C4-2B (cell line): Measurements from ENCODE around the gene FLAD1.

ENCODE experiments used
- ZFX ChIP-seq: fragments of 450-650 bp; IDR thresholded peaks from 2 replicates; pipeline ENCODE4 v1.6.1; 2017
- TF ChIP-seq, protein P1 (sequence below): fragments of 450-650 bp; conservative IDR thresholded peaks from 2 replicates; pipeline ENCODE4 v1.5.1; 2017; ENCODE audit warnings: mild to moderate bottlenecking

DNA sequence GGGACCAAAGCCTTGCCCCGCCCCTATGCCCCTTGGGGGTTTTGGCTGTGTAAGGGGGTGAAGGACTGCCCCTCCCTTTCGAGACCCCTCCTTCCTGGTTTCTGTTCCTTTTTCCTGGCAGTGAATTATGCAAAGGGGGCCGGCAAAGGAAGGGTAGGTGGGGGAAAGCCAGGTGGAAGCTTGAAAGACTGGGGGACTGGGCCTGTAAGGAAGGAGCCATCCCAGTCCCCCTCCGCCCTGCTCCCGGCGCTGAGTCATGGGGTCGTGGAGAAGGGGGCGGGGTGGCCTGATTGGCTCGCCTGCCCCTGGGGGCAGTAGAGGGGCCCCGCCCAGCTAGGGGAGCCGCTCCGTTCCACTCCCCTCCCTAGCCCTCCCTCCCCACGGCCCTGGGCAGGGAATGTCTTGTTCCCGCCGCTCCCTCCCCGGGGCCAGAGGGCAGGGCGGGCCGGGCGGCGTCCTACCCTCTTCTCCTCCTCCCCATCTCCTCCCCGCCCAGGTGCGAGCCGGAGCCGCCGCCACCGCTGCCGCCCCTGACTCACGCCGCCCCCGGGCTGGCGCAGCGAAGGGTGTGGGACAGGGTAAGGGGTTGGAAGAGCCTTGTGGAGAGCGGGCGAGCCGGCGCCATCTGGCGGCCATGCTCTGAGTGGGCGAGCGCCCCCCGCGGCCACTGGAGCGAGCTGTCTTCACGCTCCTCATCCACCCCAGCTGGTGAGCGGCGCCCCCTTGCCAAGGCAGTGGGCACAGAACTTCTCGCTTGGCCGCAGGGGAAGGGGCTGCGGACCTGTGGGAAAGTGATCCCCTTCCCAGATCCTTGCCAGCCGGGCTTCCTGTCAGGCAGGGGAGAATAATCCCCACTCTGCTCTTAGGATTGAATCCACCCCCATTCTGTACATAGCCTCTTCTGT lies 34.1 kb downstream of the FLAD1 start:
- TF ChIP-seq, protein P1, sequence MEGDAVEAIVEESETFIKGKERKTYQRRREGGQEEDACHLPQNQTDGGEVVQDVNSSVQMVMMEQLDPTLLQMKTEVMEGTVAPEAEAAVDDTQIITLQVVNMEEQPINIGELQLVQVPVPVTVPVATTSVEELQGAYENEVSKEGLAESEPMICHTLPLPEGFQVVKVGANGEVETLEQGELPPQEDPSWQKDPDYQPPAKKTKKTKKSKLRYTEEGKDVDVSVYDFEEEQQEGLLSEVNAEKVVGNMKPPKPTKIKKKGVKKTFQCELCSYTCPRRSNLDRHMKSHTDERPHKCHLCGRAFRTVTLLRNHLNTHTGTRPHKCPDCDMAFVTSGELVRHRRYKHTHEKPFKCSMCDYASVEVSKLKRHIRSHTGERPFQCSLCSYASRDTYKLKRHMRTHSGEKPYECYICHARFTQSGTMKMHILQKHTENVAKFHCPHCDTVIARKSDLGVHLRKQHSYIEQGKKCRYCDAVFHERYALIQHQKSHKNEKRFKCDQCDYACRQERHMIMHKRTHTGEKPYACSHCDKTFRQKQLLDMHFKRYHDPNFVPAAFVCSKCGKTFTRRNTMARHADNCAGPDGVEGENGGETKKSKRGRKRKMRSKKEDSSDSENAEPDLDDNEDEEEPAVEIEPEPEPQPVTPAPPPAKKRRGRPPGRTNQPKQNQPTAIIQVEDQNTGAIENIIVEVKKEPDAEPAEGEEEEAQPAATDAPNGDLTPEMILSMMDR: no peak
- TF ChIP-seq ZFX: no peak
